Measurements from ENCODE around the gene TTC39A.

The TTC39A gene

DNA sequence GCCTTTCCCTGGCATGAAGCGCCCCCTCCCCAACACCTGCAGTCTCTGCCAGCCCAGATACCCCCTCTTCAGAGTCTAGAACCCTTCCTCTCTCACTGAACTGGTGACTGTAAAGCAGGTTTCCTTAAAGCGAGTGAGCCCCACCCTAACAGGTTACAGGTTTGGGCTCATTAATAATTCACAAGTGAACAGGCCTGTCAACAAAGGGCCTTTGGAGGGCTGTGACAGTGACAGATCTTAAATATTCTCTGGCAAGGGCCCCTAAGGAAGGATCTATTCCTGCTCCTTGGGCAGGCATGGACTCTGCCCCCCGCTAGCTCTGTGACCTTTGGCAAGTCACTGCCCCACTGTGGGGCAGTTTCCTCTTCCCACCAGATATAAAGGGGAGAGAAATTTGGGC lies 5.6 kb upstream of the TTC39A start:
- peak; percentile 4 for DNase-seq (ENCODE audit: extremely low spot score)
- CTCF ChIA-PET = interaction anchor here (0.6 kb wide), 1 partner anchor 38 kb away, joined by 7 read pairs; no protein-coding TSS in a partner anchor
- no peak for TF ChIP-seq TARDBP (IDR thresholded peaks at IDR 0.05)
- TF ChIP-seq BHLHE40 (IDR thresholded peaks at IDR 0.05; ENCODE audit: borderline replicate concordance) = no peak
- TF ChIP-seq FOXA1 (IDR thresholded peaks at IDR 0.05) = no peak
- no peak for TF ChIP-seq L3MBTL2 (conservative IDR thresholded peaks at IDR 0.05)
- TF ChIP-seq HDGF (IDR thresholded peaks at IDR 0.05; ENCODE audit: borderline replicate concordance) = no peak
- no peak for TF ChIP-seq ZNF384 (IDR thresholded peaks at IDR 0.05)
- TF ChIP-seq PKNOX1 (IDR thresholded peaks at IDR 0.05) = no peak
- TF ChIP-seq SP1 (IDR thresholded peaks at IDR 0.05) = no peak
- TF ChIP-seq ARNT (IDR thresholded peaks at IDR 0.05) = no peak
- no peak for TF ChIP-seq CTBP1 (IDR thresholded peaks at IDR 0.05; ENCODE audit: borderline replicate concordance)
- TF ChIP-seq NFRKB (IDR thresholded peaks at IDR 0.05) = no peak
- TF ChIP-seq LEF1 (IDR thresholded peaks at IDR 0.05; ENCODE audit: borderline replicate concordance) = no peak
- TF ChIP-seq FOXK2 (IDR thresholded peaks at IDR 0.05) = no peak
- no peak for TF ChIP-seq FOXM1 (IDR thresholded peaks at IDR 0.05; ENCODE audit: borderline replicate concordance)
- TF ChIP-seq SUZ12 (IDR thresholded peaks at IDR 0.05) = no peak
- no peak for TF ChIP-seq ELF4 (IDR thresholded peaks at IDR 0.05)
- POLR2A ChIA-PET = no interaction called here

DNA sequence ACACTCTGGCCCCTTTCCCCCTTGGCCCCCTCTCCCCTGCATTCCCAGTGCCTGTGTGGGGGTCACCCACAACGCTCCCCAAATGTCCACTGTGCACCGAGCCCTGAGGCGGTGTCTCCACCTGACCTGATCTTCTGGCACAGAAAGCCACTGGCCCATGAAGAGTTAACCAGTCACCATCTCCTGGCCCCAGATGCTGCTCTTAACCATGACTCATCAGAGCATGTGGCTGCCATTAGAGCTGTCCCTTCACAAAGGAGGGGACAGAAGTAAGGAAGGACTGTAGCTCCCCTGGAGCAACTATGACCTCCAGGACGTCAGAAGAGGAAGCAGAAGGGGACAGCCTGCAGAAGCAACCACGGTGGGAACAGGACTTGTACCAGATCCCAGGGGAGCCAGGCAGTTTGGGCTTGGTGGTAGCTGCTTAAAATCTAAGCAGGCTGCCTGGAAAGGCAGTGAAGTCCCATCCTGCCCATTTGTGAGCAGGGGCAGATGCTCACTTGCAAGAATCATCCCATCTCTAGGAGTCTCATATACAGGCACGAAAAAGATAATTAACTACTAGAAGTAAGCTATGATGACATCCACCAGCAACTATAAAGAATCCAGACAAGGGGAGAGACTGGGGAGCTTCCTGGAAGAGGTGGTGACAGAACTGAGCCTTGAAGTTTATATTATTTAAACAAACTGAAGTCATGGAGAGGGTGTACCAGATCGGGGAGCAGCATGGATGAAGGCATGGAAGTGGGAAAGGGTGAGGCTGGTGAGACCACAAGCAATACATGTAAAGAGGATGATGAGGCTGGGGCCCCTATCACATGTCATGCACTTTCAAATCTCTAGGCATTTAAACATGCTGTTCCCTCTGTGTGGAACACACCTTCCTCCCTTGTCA lies 1.1 kb upstream of the TTC39A start:
- peak; percentile 59 for DNase-seq (ENCODE audit: extremely low spot score)
- POLR2A ChIA-PET = interaction anchor here (1.2 to 1.9 kb wide), 3 partner anchors 9 to 239 kb away, joined by 3 to 9 read pairs (median 5); partner anchors contain the start of gene RNF11
- CTCF ChIA-PET = interaction anchor here (0.5 to 1.3 kb wide), 2 partner anchors 11 to 37 kb away, joined by 4 read pairs; no protein-coding TSS in a partner anchor
- TF ChIP-seq ZNF384 (IDR thresholded peaks at IDR 0.05) (no peak), FOXM1 (IDR thresholded peaks at IDR 0.05; ENCODE audit: borderline replicate concordance) (no peak), BHLHE40 (IDR thresholded peaks at IDR 0.05; ENCODE audit: borderline replicate concordance) (no peak)

DNA sequence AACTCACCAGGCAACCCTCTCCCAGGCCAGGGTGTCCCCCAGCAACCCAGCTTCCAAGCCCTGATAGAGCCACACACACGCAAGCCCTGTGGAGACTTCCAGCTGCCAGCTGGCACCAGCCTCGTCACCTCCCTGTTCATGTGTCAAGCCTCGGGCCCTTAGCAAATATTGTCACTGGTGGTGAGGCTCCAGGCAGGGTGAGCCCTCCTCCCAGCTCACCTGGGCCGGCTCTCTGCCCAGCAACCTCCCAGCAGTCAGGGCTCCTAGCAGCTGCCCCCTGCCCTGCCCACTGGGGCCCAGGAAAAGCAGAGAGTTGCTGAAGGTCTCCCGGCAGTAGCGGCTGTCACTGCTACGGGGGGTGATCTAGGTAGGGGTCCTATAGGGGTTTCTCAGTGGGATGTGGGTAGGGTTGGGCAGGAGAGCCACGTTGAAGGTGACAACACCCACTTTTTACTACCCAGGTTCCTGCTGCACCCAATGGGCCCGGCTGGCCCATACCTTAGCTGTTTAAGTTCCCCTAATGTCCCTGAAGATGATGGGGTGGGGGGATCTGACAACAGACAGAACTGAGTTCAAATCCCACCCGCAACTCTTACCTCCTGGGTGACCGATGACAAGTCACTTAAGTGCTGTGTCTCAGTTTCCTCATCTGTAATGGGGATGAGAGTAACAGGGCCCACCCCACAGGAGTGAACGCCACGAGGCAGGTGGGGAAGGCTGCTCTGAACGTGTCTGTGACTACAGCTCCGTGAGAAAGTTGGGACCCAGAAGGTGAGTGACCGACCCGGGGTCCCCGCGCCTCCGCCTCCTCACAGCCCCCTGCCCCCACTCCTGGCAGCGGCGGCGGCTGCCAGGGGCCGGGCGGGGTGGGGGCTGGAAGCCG lies 678 bp downstream of the TTC39A start:
- ChIA-PET POLR2A (interaction anchor here (1.1 kb wide), 1 partner anchor 189 kb away, joined by 3 read pairs; the partner anchor contains the start of gene EPS15), CTCF (interaction anchor here (0.5 kb wide), 1 partner anchor 133 kb away, joined by 3 read pairs; no protein-coding TSS in a partner anchor)
- TF ChIP-seq PKNOX1 (IDR thresholded peaks at IDR 0.05) (no peak), FOXK2 (IDR thresholded peaks at IDR 0.05) (no peak), HDGF (IDR thresholded peaks at IDR 0.05; ENCODE audit: borderline replicate concordance) (no peak), L3MBTL2 (conservative IDR thresholded peaks at IDR 0.05) (no peak), TARDBP (IDR thresholded peaks at IDR 0.05) (no peak), SP1 (IDR thresholded peaks at IDR 0.05) (no peak), NFRKB (IDR thresholded peaks at IDR 0.05) (no peak), SUZ12 (IDR thresholded peaks at IDR 0.05) (no peak), LEF1 (IDR thresholded peaks at IDR 0.05; ENCODE audit: borderline replicate concordance) (no peak), FOXA1 (IDR thresholded peaks at IDR 0.05) (no peak)
- no peak for DNase-seq (ENCODE audit: extremely low spot score)

GRCh38 chr1:51328926-51329325 lies 1.4 kb downstream of the TTC39A start:
- DNase-seq (ENCODE audit: extremely low spot score) = no peak
- ChIA-PET POLR2A (interaction anchor here (1.1 kb wide), 1 partner anchor 190 kb away, joined by 3 read pairs; the partner anchor contains the start of gene EPS15), CTCF (interaction anchor here (0.5 kb wide), 1 partner anchor 22 kb away, joined by 3 read pairs; no protein-coding TSS in a partner anchor)
- TF ChIP-seq SUZ12 (IDR thresholded peaks at IDR 0.05) = no peak
- no peak for TF ChIP-seq ELF4 (IDR thresholded peaks at IDR 0.05)
- no peak for TF ChIP-seq PKNOX1 (IDR thresholded peaks at IDR 0.05)
- no peak for TF ChIP-seq ARNT (IDR thresholded peaks at IDR 0.05)
- TF ChIP-seq HDGF (IDR thresholded peaks at IDR 0.05; ENCODE audit: borderline replicate concordance) = no peak

DNA sequence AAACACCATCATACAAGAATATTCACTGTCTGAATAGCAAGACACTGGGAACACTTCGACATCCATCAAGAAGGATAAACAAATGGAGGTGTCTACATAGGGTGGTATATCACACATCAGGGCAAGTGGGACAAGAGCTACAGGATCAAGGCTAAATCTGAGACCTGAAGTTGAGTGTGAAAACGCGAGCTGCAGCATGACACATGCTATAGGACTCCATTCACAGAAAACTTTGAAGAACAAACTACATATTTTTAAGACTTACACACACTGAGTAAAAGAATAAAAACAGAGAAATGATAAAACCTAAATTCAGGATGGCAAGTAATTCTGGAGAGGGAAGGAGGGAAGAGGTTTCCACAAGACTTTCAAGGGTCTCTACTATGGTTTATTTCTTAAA lies 2.1 kb downstream of the TTC39A start:
- no peak for TF ChIP-seq BHLHE40 (IDR thresholded peaks at IDR 0.05; ENCODE audit: borderline replicate concordance)
- no peak for TF ChIP-seq SUZ12 (IDR thresholded peaks at IDR 0.05)
- TF ChIP-seq TARDBP (IDR thresholded peaks at IDR 0.05) = no peak
- no peak for TF ChIP-seq LEF1 (IDR thresholded peaks at IDR 0.05; ENCODE audit: borderline replicate concordance)
- no peak for TF ChIP-seq CTBP1 (IDR thresholded peaks at IDR 0.05; ENCODE audit: borderline replicate concordance)
- no peak for TF ChIP-seq L3MBTL2 (conservative IDR thresholded peaks at IDR 0.05)
- CTCF ChIA-PET = interaction anchor here (0.5 kb wide), 1 partner anchor 21 kb away, joined by 3 read pairs; no protein-coding TSS in a partner anchor
- POLR2A ChIA-PET = no interaction called here
- no peak for DNase-seq (ENCODE audit: extremely low spot score)

All from HEK293T (cell line).